Left cardiac atrium (tissue), 4 donors: ENCODE results near the gene GRK1. TPM values are rescaled to one million over a fixed set of nuclear protein-coding genes. Genes with fewer than 3 reads are reported as not detected.

Experiments
- ATAC-seq, 2 donors: fragments of 200-7000 bp; cut with Tn5 transposase; one replicate each; pipeline ENCODE4 v1.9.1; 2020; ENCODE audit warnings: mild to moderate bottlenecking in 2 of 2, moderate library complexity in 2 of 2
- DNase-seq: peaks from one replicate; pipeline ENCODE4 v3.0.0-alpha.2; 2020
- intact Hi-C, 2 donors: fragments of 100-400 bp; cut with DNase I; formaldehyde crosslinking; loops; one replicate each; pipeline versions ENCODE4 v1.14.1 to v1.15.1; 2022 to 2023
- total RNA-seq, 2 donors: library from RNA; stranded (reverse); fragmentation: NEBNext Ultra II Directional; extraction: Animal tissue kit (Norgen Biotek cat#: 25700); gene quantifications; one replicate each; pipeline ENCODE4 v1.2.1, GENCODE V29; 2021
- donor health status: DM: no; HTN: yes; CAD: no.
- donor health status: DM: no; HTN: yes; CAD: no; lungs with severe emphysema.
- donor health status: DM: yes; HTN: yes; CAD: no.
- donor health status: Dilated cardiomyopathy.

Gene GRK1
- total RNA-seq, 2 donors from 2014 or later: 0.13 to 0.44 TPM

DNA sequence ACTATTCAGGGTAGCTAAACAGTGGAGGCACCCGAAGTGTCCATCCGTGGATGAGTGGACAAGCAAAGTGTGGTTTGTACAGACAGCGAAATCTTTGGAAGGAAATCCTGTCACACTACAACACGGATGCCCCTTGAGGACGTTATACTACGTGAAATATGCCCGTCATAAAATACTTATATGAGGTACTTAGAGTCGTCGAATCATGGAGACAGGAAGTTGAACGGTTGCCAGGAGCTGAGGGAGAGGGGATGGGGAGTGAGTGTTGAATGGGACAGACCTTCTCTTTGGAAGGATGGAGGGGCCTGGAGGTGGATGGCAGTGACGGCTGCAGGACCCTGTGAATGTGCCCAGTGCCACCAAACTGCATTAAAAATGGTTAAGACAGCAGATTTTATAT, 20.6 kb upstream of the GRK1 start:
- intact Hi-C loops: no loop called here
- DNase-seq (no peak), ATAC-seq (no peak)

DNA sequence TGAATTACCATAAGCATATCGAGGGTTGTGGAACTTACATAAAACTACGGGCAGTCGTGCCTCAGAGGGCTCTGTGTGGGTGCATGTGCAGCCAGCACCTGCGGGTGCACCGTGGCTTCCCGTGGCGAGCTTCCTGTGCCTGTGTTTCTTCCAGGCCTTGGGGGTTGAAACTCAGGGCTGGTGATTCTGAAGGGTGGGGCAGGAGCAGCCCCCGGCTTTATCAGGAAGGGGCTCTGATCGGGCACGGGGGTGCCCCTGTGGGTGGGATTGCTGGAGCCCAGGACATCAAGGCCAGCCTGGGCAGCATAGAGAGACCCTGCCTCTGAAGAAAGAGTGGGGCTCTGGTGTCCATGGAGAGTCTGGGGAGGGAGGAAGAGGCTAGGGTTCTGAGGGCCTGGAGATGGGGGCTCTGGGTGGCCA, 20.1 kb upstream of the GRK1 start:
- DNase-seq: no peak
- peak in 1 of 2 donors; percentile 20 for ATAC-seq

DNA sequence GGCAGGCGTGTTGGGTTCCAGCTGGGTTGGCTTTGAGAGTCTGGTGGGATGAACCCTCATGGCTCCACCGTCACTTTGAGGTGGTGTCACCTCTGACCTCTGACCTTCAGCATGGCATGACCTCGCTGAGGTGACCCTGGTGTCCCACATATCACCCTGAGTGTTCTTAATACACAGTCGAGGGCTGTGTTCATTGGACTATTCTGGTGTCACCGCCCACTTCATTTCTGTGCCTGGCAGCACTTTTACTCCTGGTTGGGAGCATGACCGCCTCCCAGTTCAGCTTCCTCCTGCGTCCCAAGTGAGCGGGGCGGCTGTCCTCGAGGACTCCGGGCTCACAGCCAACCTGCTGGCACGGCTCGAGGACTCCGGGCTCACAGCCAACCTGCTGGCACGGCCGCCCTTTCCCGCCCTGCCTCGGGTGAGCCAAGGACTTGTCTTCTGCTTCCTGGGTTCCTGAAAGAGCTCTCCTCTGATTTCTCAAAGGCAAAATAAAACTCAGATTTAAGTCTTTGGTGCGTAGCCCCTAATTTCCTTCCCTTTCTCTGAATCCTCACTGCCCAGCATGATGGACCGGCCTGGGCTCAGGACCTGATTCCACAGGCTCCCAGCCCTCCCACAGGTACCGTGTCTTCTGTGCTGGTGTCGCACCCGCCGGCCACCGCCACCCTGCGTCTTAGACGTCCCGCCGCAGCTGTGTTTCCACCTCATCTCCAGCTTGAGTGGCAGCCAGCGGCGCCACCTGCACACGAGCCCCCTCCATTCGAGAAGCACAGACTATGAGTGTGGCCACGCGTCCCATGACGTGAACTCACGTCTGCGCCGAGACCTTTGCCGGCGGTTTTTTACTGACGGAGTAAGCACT, 19.4 kb upstream of the GRK1 start:
- intact Hi-C loops: no loop called here
- peak; percentile 88 for DNase-seq
- ATAC-seq: peak; percentile 93 to 95

More for the DNA sequence above, 20.1 kb upstream of the GRK1 start:
- intact Hi-C loops: no loop called here

DNA sequence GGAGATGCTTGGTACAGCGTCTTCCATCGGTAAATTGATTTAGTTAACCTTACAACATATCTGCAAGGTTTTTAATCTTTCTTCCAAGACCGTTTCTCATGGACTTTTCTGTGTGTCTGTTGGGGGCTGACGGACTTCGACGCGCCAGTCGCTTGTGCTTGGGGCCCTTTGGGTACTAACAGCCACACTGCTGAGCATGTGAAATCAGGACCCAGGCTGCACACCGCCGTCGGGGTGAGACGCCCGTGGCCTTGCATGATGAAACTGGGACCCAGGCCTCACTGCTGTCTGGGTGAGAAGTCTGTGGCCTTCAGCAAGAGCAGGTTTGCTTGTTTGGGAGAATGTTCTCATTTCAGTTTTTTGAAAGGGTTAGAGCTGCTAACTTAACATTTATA, 18.8 kb upstream of the GRK1 start:
- ATAC-seq (no peak), DNase-seq (no peak)
- intact Hi-C loops: no loop called here

DNA sequence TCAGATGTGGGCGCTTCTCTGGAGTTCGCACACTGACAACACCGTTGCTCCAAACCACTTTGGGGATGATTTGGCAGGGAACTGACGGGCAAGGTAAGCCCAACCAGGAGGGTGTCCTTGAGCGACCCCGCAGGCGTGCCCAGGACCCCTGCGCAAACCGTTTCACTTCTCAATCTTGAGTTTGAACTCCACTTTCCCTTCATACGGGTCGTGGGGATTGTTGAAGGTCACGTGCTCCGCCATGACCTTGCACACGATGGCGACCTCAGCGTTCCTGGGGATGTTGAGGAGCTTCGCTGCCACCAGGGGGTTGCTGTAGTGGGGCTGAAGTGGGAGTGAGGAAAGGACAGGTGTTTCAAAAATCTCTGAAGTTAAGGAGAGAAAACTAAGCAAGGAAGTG, 17.8 kb upstream of the GRK1 start:
- ATAC-seq (no peak), DNase-seq (no peak)
- intact Hi-C loops: no loop called here

DNA sequence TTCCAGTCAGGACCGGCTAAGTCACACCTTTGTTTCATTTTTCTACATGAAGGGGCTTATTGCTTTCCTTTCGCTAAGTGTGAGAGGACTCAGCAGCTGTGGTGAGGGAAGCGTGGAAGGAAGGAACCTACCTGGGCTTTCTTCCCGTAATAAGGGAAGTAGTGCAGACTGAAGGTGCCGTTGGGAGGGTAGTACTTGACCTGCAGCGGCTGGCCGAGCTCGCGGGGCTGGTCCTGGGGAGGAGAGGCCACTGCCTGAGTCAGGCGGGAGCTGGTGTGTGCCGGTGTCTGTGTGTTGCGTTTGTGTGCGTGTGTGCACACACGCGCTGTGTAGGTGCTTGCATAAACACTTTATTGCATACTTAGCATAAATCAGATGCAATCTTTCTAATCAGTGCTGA, 16.7 kb upstream of the GRK1 start:
- no peak for ATAC-seq
- no peak for DNase-seq
- intact Hi-C loops: no loop called here

DNA sequence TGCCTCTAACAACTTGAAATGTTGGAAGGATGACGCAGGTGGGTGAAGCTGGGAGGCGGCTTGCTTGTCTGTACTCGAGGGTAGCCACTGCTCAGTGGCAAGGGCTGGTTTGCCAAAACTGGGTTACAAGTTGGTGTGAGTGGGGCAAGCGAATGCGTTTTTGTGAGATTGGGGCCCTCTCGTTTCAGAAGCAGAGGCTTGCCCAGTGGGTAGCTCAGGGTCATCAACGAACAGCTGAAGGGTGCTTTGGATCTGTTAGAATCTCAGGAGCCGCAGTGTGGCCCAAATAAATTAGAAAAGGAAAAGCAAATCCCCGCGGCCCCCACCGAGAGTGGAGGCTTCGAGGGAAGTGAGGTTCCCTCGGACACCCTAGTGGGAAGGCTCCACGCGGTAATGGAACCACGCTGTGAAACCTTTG, 16.3 kb upstream of the GRK1 start:
- no peak for DNase-seq
- no peak for ATAC-seq
- intact Hi-C loops: no loop called here

DNA sequence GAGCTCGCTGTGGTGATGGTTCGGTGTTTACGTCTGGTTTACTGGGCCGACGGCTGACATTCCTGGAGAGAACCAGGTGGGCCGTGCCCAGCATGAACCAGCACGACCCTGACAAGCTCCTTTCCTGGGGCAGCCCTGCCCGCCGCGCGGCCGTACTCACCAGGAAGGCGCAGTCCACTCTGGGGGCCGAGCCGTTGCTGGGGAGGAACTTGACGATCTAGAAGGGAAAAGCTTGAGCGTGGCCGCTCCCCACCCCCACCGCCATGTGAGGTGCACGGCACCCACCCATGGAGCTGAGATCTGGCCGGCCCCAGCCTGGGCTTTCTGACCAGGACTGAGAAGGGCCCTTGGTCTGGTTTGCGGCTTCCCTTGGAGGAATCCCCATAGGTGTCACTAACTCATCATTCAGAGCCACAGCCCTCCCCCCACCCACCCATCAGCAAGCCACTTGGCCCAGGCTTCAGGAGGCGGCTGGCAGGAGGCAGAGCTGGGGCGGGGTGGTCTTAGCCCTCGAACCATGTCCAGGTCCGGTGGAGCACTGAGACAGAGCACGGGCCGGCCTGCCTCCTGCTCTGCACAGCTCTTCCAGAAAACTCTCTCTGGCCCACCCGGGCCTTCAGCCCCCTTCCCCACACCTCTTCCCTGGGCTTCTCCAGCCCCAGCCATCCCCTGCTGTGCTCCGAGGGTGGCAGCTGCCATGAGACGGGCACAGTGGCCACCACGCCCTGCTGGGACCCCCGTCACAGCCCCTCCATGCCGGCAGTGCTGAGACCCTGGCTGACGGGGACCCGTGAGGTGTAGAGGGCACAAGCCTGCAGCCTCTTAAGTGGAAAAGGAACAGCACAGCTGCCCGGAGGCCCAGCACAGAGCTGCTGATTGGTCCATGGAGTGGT, 15.3 kb upstream of the GRK1 start:
- DNase-seq (no peak), ATAC-seq (no peak)
- intact Hi-C loops: no loop called here

DNA sequence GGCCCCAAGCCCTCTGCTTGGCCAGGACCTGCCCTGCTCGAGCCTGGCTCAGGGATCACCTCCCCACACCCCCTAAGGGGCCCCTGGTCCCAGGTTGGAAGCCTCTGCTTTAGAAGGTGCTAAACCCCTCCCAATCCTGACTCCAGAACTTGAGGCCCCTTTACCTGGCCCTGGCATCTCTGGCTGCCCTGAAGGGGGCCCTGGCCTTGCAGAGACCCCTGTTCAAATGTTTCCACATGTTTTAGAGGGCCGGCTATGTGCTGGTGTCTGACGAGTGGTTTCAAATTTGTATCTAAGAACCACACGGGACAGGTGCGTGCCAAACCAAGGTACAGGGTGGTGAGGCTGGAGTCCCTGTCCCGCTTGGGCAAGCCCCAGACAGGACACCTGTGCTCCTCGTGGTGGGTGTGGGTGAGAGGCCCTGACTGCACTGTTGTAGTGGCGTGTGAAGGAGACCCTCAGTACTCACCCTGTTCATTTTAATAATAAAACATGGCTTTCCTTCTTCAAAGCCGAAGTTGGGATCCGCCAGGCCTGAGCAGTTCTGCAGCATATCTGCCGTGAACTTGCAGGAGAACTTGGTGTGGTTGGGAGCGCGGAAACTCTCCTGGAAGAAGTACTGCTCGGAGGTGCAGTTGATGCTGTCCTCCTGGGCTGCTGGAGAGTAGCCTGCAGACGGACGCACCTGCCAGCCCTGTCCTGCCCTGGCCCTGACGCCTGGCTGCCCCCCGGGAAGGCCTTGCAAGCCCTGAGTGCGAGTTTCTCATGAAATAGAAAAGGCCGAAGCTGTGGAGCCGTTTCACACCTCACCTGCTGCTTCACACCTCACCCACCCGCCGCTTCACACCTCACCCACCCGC, 14.4 kb upstream of the GRK1 start:
- no peak for ATAC-seq
- no peak for DNase-seq
- intact Hi-C loops: no loop called here

DNA sequence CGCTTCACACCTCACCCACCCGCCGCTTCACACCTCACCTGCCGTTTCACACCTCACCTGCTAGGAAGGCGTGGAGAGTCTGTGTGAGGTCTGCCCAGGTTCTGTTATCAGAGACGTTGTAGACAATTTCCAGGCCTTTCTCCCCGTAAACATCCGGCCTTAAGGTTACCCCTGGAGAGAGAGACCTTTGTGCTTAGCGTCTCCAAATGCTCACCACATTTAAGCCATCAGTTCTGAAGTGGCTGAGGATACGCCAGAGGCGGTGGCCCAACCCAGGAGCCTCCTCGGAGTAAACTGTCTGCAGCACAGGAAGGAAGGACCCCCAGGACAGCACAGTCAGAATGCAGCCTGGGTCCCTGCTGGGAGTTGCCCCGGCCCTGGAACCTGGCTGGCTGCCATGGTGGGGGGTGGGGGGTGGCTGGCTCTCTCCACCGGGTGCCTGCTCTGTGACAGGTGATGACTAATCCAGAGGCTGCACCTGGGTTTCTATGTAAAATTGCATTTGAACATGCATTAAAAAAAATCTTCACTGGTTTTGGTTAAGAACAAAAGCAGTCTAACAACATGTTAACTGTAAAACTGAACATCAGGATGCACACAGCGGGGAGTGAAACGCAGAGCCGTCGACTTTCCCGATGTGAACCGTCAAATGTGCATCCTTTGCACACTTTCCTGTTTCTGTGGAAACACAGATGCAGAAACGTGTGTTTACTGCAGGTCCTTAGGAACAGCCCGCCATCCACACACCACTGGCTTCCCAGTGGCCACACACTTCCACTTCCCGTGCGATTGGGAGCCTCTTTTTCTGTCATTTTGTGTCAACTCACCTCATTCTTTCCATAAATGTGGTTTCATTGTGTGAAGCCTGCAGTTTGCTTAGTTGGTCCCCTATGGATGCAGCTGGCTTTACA, 13.5 kb upstream of the GRK1 start:
- DNase-seq (no peak), ATAC-seq (no peak)
- intact Hi-C loops: no loop called here

DNA sequence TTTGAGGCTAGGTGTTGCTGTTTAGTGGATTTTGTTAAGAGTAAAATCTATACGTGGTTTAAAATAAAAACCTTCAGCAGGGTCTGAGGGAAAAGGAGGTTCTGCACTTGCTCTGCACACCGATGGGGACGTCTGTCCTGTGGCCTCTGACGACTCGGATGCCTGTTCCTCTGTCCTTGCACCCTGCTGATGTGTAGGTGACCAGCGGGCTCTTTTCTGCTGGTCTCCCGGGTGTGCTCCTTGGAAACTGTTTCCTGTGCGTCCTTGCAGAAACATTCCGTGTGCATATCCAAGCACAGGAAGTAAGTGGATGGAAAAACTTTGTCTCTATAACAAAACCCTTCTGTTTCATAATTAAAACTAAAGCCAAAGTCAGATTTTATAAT, 12.9 kb upstream of the GRK1 start:
- DNase-seq (no peak), ATAC-seq (no peak)
- intact Hi-C loops: no loop called here

DNA sequence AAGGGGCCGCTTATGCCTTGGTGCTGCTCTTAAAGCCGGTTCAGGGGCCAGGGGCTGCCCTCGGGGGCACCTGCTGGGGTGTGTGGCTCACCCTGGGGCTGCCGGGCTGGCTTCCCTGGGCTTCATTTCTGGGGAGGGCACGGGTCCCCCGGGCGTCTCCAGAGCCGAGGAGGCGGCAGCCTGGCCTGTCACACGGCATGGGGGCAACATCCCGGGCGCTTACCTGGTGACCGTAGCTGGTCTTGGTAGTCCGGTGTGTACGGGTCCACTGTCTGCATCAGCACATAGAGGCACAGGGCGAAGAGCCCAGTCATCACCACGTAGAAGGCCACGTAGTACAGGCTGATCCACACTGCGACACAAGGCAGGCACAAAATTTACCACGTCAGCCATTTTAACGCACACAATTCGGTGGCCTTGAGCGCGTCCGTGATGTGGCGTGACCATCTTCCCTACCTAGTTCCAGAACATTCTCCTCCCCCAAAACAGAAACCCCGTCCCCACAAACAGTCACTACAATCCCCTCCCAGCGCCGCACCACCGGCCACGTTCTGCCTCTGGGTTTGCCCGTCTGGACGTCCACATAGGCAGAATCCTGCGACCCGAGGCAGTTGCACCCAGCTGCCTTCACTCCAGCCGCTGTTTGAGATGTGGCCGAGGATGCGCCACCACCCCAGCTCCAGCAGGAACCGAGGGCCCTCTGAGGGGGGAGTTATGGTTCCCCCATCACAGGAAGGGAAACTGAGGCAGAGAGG, 12.3 kb upstream of the GRK1 start:
- DNase-seq: no peak
- ATAC-seq: no peak
- intact Hi-C loops: no loop called here

DNA sequence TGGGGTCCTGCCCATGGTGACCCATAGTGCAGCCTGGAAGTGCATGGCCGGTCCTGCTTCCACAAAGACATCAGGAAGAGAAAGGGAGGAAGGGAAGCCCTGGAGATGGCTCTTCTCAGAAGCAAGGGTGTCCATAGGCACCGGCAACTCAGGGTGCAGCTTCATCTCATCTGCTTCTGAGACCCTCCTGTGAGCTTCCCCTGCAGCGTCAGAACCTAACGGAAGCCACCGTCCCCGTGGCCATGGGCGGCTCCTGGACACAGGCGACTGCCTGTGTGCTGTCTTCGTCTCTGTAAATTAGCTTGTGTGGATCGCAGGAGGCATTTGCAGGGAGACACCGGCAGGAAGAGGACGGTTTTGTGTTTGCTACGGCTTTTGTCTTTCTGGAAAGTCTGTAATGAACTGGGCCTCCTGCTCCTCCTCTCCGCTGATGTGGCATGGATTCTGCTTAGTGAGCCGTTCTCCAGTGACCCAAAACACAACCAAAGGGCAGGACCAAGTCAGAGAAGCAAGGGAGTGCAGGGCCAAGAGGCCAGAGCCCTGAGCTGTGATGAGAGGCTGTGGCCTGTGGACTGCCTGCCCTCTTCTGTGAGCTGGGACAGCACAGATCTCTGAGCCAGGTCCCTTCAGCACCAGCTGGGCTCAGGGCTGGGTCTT, 11.5 kb upstream of the GRK1 start:
- ATAC-seq (no peak), DNase-seq (no peak)
- intact Hi-C loops: no loop called here

DNA sequence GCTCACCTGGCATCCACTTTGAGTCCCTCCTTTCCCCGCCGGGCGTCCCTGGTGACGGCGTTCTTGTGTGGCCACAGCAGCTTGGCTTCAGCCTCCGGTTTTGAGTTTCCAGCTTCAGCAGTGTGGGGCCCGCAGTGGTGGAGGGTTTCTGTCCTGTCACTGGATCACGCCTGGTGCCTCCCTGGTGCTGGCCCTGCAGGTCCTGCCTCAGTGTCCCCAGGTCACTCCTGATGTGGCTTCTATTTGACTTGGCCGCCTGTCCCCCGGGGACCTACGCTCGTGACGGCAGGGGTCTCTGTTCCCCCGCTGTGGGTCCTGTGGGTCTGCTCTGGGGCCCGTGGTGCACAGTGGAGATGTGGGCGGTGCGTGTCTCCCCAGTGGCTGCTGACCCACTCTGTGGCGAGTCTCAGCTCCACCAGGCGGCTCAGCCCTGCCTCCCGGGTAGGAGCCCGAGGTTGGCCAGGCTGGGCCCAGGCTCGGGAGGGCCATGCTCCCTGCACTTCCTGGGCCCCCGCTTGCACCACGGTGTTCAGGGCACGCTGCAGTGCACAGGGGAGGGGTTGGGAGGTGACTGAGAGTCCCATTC, 10.9 kb upstream of the GRK1 start:
- intact Hi-C loops: no loop called here
- ATAC-seq: no peak
- no peak for DNase-seq

DNA sequence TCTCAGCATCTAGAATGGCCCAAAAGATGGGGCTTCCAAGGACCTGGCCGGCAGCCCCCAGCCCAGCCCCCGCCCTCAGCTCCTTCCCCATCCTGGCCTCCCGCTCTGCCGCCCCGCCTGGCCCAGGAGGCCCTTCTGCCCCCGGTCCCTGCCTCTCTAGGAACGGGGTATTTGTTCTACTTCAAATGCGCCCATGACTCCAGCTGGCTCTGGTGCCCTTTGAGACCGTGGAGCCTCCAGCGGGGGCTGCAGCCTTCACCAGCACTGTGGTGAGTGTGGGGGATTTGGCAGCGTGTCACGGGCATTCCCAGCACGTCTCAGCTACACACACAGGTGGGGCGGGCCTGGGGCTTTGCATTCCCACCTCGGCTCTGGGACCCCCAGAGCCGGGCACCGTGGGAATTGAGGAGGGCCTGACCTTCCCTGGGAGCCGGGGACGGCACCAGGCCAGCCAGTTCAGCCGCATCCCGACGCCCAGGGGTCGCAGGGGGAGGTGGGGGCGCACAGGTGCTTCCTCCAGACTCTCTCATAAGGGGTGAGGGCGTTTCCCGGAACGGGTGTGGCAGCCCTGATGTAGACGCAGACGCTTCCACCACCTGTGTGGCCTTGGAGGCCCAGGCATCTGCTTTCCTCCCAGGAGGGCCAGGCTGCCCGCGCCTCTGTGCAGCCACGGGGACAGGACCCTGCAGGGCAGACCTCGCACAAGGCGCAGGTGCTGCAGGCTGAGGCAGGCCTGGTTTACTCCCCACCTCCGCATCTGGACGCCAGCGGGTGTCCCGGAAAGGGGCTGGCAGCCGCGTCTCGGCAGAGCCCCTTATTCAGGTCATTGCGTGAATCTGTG, 10.0 kb upstream of the GRK1 start:
- intact Hi-C loops: no loop called here
- no peak for ATAC-seq
- no peak for DNase-seq
